ENCODE measurements around the gene CACNA2D3. TPM values are rescaled to one million over a fixed set of nuclear protein-coding genes. Genes with fewer than 3 reads are reported as not detected.

The CACNA2D3 gene
- total RNA-seq, 1 donor from 2014 or later = not detected

DNA sequence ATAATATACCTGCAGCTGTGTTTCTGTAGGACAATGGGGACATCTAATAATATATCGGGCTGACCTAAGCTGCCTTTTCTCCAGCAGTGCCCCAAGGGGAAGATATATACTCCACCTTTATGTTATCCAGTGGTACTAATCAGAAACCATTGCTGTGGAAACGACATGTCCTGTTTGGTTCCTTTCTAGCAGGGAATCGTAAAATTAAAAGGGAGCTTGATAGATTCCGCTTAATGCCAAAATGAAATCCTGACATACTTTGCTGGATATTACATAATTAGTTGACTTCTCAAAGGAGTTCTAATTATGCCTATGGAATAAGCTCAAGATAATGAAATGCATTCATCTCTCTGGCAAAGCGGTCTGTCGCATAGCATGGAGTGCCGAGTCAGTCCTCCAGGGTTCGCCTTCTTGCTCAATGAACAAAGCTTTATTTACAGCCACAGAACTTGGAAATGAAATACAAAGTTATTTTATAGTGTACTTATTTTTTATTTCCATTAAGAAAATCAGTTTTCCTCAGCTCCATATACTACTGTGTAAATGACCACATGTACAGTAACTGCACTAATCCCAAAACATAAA is 542.8 kb downstream of the CACNA2D3 start:
- H3K4me1 Mint-ChIP-seq (ENCODE audit: low read depth) = peaks cover 5% of the 10 kb centered on the region
- peaks cover 7% of the 10 kb centered on the region for H3K27me3 Mint-ChIP-seq (ENCODE audit: low read depth)
- TF ChIP-seq, protein P1, sequence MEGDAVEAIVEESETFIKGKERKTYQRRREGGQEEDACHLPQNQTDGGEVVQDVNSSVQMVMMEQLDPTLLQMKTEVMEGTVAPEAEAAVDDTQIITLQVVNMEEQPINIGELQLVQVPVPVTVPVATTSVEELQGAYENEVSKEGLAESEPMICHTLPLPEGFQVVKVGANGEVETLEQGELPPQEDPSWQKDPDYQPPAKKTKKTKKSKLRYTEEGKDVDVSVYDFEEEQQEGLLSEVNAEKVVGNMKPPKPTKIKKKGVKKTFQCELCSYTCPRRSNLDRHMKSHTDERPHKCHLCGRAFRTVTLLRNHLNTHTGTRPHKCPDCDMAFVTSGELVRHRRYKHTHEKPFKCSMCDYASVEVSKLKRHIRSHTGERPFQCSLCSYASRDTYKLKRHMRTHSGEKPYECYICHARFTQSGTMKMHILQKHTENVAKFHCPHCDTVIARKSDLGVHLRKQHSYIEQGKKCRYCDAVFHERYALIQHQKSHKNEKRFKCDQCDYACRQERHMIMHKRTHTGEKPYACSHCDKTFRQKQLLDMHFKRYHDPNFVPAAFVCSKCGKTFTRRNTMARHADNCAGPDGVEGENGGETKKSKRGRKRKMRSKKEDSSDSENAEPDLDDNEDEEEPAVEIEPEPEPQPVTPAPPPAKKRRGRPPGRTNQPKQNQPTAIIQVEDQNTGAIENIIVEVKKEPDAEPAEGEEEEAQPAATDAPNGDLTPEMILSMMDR (IDR thresholded peaks at IDR 0.05) = no peak
- no peaks in the 10 kb centered on the region for H3K36me3 Mint-ChIP-seq (ENCODE audit: low read depth)
- H3K4me3 Mint-ChIP-seq (ENCODE audit: unreplicated experiment) = no peak overlapping the region
- no peak for DNase-seq (ENCODE audit: low spot score)
- H3K27ac Mint-ChIP-seq (ENCODE audit: unreplicated experiment) = no peak overlapping the region
- H3K9me3 Mint-ChIP-seq (ENCODE audit: low read depth) = no peaks in the 10 kb centered on the region

DNA sequence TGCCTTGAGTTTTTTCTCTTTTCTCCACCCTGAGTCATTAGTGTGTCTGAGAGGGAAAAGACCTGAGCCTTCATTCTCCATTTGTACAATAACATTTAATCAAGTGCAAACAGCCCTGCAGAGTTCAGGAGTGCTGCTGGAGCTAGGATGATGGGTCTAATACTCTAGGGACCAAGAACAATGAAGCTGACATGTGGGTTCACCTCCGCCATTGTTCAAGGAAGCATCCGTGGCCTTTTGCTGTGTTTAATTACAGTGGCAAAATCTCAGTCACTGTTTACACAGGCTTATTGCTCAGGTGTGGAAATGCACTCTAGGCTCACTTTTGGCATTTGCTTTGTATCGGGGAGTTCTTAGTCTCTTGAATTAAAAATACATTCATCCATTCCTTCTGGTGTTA is 545.9 kb downstream of the CACNA2D3 start:
- no peaks in the 10 kb centered on the region for H3K9me3 Mint-ChIP-seq (ENCODE audit: low read depth)
- no peaks in the 10 kb centered on the region for H3K4me1 Mint-ChIP-seq (ENCODE audit: low read depth)
- no peak for DNase-seq (ENCODE audit: low spot score)
- no peak overlapping the region for H3K27ac Mint-ChIP-seq (ENCODE audit: unreplicated experiment)
- TF ChIP-seq, protein P1 (IDR thresholded peaks at IDR 0.05) = no peak
- no peaks in the 10 kb centered on the region for H3K36me3 Mint-ChIP-seq (ENCODE audit: low read depth)
- H3K4me3 Mint-ChIP-seq (ENCODE audit: unreplicated experiment) = no peak overlapping the region
- H3K27me3 Mint-ChIP-seq (ENCODE audit: low read depth) = peaks cover 7% of the 10 kb centered on the region

GRCh38 chr3:54670201-54671000 is 548.0 kb downstream of the CACNA2D3 start:
- Mint-ChIP-seq H3K4me3 (ENCODE audit: unreplicated experiment) (no peak overlapping the region), H3K27ac (ENCODE audit: unreplicated experiment) (no peak overlapping the region), H3K4me1 (ENCODE audit: low read depth) (no peaks in the 10 kb centered on the region), H3K27me3 (ENCODE audit: low read depth) (peaks cover 7% of the 10 kb centered on the region), H3K36me3 (ENCODE audit: low read depth) (no peaks in the 10 kb centered on the region), H3K9me3 (ENCODE audit: low read depth) (no peaks in the 10 kb centered on the region)
- TF ChIP-seq, protein P1 (IDR thresholded peaks at IDR 0.05) = no peak
- DNase-seq (ENCODE audit: low spot score) = no peak

- no peak overlapping the region for H3K27ac Mint-ChIP-seq (ENCODE audit: unreplicated experiment)
- H3K4me1 Mint-ChIP-seq (ENCODE audit: low read depth) = no peaks in the 10 kb centered on the region
- H3K27me3 Mint-ChIP-seq (ENCODE audit: low read depth) = peaks cover 6% of the 10 kb centered on the region
- no peaks in the 10 kb centered on the region for H3K36me3 Mint-ChIP-seq (ENCODE audit: low read depth)
- TF ChIP-seq, protein P1 (IDR thresholded peaks at IDR 0.05) = no peak
- no peaks in the 10 kb centered on the region for H3K9me3 Mint-ChIP-seq (ENCODE audit: low read depth)
- no peak for DNase-seq (ENCODE audit: low spot score)
- H3K4me3 Mint-ChIP-seq (ENCODE audit: unreplicated experiment) = no peak overlapping the region
Measured at GRCh38 chr3:54671511-54671910, 549.2 kb downstream of the CACNA2D3 start.

- Mint-ChIP-seq H3K4me1 (ENCODE audit: low read depth) (no peaks in the 10 kb centered on the region), H3K36me3 (ENCODE audit: low read depth) (no peaks in the 10 kb centered on the region), H3K27me3 (ENCODE audit: low read depth) (peaks cover 5% of the 10 kb centered on the region), H3K27ac (ENCODE audit: unreplicated experiment) (no peak overlapping the region), H3K9me3 (ENCODE audit: low read depth) (peaks cover 12% of the 10 kb centered on the region), H3K4me3 (ENCODE audit: unreplicated experiment) (no peak overlapping the region)
- DNase-seq (ENCODE audit: low spot score) = no peak
- TF ChIP-seq, protein P1 (IDR thresholded peaks at IDR 0.05) = no peak
Measured at GRCh38 chr3:54676087-54676486, 553.7 kb downstream of the CACNA2D3 start.

Data from chondrocyte (in vitro differentiated cells).